NCI-H748 (cell line): ENCODE measurements around the gene ROGDI.

ENCODE experiments used
- DNase-seq: peaks from one replicate; lab custom pipeline; 2025; ENCODE audit not compliant: unreplicated experiment; lab: John Stamatoyannopoulos, UW

Gene ROGDI

GRCh38 chr16:4814542-4815173, 12.2 kb upstream of the ROGDI start:
- no peak for DNase-seq

DNA sequence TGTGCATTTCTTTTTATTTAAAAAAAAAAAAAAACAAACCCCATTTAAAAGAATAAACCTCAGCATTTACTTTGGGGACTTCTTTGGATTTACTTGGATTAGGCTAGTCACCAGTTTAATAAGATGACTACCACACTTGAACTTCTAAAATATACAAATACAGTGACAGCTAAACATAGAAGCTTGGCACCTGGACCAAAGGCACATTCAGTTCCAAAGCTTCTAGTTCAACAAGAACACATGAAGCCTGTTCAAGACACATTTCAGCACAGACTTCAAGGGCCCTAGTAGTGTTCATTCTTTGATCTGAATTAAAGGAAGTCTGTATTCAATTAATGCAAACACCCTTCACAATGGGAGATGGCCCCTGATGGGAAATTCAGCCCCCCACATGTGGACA, 11.6 kb upstream of the ROGDI start:
- no peak for DNase-seq

DNA sequence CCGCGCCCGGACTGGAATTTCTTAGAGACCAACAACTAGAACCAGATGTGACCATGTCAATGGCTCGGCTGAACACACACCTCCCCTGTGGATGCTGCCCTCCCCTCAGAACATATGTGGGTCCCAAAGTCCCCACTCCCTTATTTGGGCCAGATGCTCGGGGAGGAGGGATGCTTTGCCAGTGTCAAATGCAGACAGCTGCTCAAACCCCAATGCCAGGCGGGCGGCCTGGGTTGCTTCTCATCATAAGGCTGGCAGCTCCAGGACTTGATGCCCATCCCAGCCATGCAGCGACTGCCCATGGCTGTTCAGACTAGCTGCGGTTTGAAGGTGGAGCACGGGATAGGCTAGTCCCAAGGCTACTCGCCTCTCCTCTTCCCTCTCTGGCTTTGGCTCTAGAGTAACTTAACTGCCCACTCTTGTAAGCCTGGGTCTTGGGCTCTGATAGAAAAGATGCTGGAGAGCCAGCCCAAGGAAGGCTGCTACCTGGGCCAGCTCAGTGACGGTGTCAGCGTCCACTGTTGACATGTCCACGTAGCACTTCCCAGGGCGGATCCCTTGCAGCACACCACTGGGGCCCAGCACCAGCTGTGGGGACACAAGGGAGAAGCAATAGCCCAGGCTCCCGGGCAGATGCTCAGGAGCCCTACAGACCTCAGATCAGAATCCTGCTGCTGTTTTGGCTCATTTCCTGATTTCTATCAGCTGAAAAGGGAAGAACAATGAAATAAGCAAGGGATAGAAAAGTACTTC, 11.0 kb upstream of the ROGDI start:
- DNase-seq = no peak

GRCh38 chr16:4811773-4812172, 9.3 kb upstream of the ROGDI start:
- DNase-seq = no peak

- no peak for DNase-seq
Observed at GRCh38 chr16:4811242-4811641, 8.8 kb upstream of the ROGDI start.

- no peak for DNase-seq
Observed at GRCh38 chr16:4806280-4806679, 3.8 kb upstream of the ROGDI start.

DNA sequence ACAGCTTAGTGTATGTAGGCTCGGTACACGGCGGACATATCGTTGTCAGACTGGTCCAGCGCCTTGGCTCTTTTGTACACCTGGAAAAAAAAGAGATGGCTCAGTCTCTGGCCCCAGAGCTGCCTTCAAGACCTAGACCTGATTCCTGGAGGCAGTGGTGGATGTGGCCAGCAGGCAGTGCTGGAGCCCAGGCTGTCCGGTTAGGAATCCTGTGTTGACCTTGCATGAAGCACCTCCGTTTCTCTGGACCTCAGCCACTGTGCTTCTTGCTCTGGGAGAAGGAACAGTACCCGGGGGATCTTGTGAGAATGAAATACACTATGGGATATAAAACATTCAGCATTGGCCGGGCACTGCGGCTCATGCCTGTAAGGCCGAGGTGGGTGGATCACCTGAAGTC, 2.8 kb upstream of the ROGDI start:
- DNase-seq = no peak

DNA sequence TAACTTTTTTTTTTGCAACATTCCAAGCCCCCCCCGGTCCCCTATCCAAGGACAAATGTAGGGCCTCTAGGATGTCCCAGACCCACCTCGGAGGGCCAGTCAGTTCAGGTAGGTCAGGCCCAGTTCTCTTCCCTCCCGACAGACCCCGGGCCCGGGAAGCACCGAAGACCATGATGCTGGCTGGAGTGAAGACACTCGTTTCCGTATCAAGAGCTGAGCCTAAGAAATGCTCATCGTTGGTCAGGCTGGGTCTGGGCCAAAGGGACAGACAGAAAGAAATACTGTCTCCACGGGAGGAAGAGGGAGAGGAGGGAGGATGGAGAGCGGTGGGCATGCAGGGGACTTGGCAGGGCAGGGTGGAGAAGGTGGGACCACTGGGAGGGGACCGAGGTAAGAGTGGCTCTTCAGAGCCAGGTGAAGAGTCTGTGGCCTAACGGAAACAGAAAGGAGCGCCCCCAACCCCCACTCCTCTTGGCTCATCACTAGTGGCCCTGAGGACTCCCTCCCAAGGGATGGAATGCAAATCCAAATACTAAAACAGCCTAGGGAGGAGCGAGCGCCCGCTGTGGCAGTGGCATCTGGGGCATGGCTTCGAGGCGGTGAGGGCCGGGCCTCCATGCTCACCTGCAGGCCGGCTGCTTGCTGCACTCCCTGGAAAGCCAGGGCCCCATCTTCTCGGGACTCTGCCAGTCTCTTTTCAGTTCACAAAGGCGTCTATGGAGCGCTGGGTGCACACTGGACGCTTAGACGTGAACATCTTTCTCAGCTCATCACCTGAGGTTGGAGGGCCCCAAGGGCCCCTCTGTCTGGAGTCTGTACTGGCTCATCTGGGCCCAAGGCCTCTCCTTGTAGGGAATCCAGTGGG, 1.7 kb upstream of the ROGDI start:
- DNase-seq = no peak

- DNase-seq = no peak
Observed at GRCh38 chr16:4803401-4803844, 990 bp upstream of the ROGDI start.

- peak; percentile 92 for DNase-seq
Observed at GRCh38 chr16:4802659-4803287, 340 bp upstream of the ROGDI start.

DNA sequence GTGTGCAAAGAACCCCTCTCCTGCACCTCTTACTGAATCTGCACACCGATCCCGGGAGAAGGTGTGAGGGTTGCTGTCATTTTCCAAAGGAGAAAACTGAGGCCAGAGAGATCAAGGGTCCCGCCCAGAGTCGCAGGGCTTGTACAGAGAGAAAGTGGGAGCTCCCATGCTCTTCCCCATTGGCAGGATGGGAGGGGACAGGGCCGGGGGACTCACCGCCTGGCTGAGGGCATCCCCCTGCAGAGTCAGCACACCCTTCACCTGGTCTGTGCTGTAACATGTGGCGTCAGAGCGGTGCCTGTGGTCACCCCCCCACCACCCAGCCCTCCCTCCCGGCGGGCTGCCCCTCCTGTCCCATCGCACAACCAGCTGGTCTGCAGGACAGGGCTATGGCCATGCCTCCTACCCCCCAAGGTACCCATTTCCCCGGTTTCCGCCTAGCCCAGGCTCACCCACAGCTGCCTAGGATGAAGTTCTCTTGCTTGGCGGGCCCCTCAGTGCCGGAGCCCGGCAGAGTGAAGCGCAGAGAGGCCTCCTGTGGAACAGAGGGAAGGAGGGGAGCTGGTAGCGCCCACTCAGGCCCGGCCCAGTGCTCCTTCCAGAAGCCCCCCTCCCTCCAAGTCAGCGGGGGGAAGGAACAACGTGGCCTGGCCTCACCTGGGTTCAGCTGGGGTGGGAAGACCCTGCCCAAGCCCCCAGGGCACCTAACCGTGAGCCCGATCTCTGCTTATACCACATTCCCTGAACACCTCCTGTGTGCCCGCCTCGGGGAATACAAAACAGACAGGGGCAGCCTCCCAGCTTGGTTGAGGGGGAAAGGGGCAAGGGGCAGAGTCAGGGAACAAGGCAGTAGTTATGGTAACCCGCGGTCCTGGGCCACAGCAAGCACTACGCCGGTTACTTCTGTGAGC, 1.1 kb downstream of the ROGDI start:
- no peak for DNase-seq

GRCh38 chr16:4800290-4801041, 2.0 kb downstream of the ROGDI start:
- peak; percentile 4 for DNase-seq

DNA sequence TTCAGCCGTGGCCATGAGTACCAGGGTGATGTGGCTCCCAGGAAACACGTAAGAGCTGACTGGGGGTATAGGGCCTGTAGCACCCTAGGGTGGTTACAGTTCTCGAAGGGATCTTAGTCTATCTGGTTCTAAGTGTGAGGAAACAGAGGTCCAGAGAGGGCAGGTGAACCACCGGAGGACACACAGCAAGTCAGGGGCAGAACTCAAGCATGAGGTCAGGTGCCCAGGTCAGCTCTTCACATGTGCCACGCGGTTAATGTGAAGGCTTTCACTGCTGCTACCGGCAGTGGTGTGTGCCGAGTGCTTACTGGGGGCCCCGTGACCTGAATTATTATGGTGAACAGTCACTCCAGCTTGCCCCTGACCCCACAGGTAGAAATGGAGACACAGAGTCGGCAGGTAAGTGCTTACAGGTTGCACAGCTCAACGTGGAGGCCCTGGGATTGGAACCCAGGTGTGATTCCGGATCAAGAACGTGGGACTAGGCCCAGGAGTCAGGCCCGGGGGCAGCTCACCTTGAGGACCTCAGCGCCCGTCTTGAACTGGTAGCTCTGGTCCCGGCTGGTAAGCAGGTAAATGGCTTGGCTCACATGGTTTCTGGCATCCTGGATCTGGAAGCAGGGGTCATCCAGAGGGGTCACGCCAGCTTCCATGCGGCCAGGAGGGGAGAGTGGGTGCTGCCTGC, 3.1 kb downstream of the ROGDI start:
- DNase-seq = no peak

DNA sequence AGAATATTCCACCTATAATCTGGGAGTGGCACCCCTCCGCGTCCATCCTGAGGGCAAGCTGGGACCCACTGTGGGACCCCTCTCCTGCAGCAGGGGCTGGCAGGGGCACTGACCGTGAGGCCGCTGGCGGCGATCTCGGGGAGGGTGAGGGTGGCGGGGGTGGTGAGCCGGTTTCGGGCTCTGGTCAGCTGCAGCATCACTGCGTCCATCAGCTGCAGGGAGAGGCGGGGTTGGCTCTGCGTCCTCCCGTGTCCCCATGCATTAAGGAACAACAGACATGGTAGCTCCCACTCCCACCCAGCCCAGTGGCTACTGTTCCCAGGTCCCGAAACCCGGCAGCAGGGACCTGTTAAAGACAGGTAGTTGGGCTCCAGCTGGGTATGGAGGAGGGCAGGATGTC, 4.0 kb downstream of the ROGDI start:
- no peak for DNase-seq

- DNase-seq = no peak
Observed at GRCh38 chr16:4797805-4798252, 4.6 kb downstream of the ROGDI start.

- no peak for DNase-seq
Observed at GRCh38 chr16:4796982-4797804, 5.2 kb downstream of the ROGDI start.

DNA sequence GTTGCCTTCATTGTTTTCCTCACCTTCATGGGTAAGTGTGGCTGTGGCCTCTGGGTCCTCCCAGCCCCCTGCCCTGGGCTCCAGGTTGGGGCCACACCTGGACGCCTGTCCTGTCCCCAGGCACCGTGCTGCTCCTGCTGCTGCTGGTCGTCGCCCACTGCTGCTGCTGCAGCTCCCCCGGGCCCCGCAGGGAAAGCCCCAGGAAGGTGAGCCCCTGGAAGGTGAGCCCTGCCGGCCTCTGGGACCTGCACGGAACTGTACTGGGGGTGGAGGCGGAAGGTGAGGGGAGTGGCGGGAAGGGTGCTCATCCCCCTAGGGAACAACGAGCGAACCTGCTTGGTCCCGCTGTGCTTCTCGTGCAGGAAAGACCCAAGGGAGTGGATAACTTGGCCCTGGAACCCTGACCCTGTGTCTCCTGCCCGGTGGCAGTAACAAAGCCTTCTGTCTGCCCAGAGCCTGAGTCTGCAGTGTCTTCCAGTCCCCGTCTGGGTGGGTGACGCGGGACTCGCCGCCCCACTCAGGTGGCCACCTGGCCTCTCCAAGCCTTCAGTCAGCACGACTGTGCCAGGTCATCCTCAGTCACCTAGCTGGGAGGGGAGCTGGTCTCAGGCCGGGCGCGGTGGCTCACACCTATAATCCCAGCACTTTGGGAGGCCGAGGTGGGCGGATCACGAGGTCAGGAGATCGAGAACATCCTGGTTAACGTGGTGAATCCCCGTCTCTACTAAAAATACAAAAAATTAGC, 6.4 kb downstream of the ROGDI start:
- DNase-seq = no peak
